Activated CD4-positive, alpha-beta memory T cell treated with anti-CD3 and anti-CD28 coated beads for 36 hours (primary cell): ENCODE data around the gene LRRC56. TPM values are rescaled to one million over a fixed set of nuclear protein-coding genes. Genes with fewer than 3 reads are reported as not detected.

Experiments
- CTCF ChIA-PET: fragments of 350-600 bp; sonication (Branson Sonifier 250); formaldehyde crosslinking; loops from one replicate; lab custom pipeline; 2021; ENCODE audit warnings: antibody characterized with exemption, inconsistent platforms; lab: Charles Lee
- POLR2A ChIA-PET: fragments of 350-600 bp; sonication (Branson Sonifier 250); formaldehyde crosslinking; loops from one replicate; lab custom pipeline; 2021; ENCODE audit warnings: antibody characterized with exemption; lab: Charles Lee
- DNase-seq: peaks from one replicate; pipeline ENCODE4 v3.0.0-alpha.2; 2020
- H3K27ac Mint-ChIP-seq: one replicate; pipeline ENCODE4 v1.8.0; 2021; ENCODE audit warnings: mixed read lengths
- H3K27me3 Mint-ChIP-seq: one replicate; pipeline ENCODE4 v1.8.0; 2021; ENCODE audit warnings: mixed read lengths
- H3K36me3 Mint-ChIP-seq: one replicate; pipeline ENCODE4 v1.8.0; 2021; ENCODE audit warnings: mixed read lengths
- H3K4me1 Mint-ChIP-seq: one replicate; pipeline ENCODE4 v1.8.0; 2021; ENCODE audit warnings: low read depth, mixed read lengths
- H3K4me3 Mint-ChIP-seq: one replicate; pipeline ENCODE4 v1.8.0; 2021; ENCODE audit warnings: mild to moderate bottlenecking, mixed read lengths
- H3K9me3 Mint-ChIP-seq: one replicate; pipeline ENCODE4 v1.8.0; 2021; ENCODE audit warnings: mixed read lengths
- intact Hi-C: fragments of 100-400 bp; cut with micrococcal nuclease; formaldehyde crosslinking; loops from one replicate; pipeline ENCODE4 v1.15.1; 2023
- total RNA-seq, 2 experiments: library from RNA; stranded (reverse); gene quantifications; one replicate each; pipeline ENCODE4 v1.2.3, GENCODE V29; 2021

The LRRC56 gene
- total RNA-seq, 2 experiments from 2014 or later, result 1.3 to 1.6 TPM

DNA sequence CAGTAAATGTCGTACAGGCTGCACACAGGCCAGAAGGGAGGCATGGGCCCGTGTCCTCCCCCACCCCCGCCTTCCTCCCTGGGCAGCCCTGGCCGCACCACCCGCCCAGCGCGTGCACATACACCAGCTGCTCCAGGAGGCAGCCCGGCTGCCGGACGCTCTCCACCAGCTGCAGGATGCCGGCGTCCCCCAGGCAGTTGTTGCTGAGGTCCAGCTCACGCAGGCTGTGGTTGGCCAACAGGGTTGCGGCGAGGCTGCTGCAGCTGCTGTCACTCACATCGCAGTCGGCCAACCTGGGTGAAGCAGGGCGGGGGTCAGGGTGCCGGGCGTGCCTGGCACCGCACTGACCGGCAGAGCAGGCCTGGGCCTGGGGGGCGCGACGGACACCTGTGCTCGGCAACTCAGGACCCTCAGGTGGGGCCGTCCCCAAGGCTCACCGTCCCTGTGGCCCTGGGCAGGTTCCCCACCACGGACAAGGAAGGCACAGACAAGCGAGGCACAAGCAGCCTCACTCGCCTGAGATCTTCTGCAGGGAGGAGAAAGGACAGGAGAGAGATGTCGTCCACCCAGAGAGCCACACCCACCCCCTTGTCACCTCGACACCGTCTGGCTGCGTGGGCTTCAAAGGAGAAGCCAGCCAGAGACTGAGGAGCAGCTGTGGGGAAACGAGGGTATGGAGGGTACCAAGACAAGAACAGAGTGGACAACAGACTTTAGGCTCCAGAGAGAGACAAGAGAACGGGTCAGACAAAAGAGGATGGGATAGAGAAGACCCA lies 42.4 kb upstream of the LRRC56 start:
- ChIA-PET POLR2A (no interaction called here), CTCF (no interaction called here)
- Mint-ChIP-seq H3K4me1 (peaks cover 5% of the 10 kb centered on the region), H3K27me3 (no peaks in the 10 kb centered on the region), H3K9me3 (no peaks in the 10 kb centered on the region), H3K4me3 (no peak overlapping the region), H3K36me3 (peaks cover 37% of the 10 kb centered on the region), H3K27ac (no peak overlapping the region)
- intact Hi-C loops, result no loop called here
- DNase-seq, result no peak

DNA sequence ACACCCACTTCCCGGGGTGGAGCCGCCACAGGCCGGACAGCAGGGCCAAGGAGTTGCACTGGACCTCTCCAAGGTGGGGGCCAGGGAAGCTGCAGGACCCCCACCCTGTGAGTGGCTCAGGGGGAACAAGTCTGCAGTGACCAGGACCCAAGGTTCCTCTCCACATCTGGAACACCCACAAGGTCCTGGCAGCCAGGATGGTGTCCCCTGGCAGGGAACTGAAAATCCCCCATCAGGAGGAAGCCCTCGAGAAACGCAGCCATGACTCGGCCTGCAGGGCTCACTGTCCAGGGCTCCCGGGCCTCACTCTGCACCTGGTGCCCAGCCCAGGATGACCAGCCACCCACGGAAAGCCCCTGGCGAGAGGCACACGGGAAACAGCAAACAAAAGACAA lies 41.8 kb upstream of the LRRC56 start:
- ChIA-PET POLR2A (no interaction called here), CTCF (no interaction called here)
- no peak for DNase-seq
- peaks cover 5% of the 10 kb centered on the region for H3K4me1 Mint-ChIP-seq
- peaks cover 40% of the 10 kb centered on the region for H3K36me3 Mint-ChIP-seq
- H3K9me3 Mint-ChIP-seq, result no peaks in the 10 kb centered on the region
- H3K27me3 Mint-ChIP-seq, result no peaks in the 10 kb centered on the region
- no peak overlapping the region for H3K27ac Mint-ChIP-seq
- intact Hi-C loops, result no loop called here
- H3K4me3 Mint-ChIP-seq, result no peak overlapping the region

DNA sequence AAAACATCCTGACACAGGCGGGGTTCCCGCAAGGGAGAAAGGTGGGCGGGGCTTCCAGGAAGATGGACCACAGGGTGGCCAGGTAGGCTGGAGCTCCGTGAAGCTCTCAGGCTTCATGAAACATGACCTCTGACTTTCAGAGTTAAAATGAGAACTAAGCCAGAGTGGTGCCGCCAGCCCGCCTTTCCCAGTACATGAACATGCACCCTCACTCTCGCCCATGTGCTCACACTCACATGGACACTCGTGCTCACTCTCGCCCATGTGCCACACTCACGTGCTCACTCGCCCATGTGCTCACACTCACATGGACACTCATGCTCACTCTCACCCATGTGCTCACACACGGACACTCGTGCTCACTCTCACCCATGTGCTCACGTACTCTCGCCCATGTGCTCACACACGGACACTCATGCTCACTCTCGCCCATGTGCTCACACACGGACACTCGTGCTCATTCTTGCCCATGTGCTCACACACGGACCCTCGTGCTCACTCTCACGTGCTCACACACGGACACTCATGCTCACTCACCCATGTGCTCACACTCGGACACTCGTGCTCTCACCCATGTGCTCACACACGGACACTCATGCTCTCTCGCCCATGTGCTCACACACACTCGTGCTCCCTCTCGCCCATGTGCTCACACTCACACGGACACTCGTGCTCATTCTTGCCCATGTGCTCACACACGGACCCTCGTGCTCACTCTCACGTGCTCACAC lies 40.3 kb upstream of the LRRC56 start:
- peaks cover 42% of the 10 kb centered on the region for H3K36me3 Mint-ChIP-seq
- POLR2A ChIA-PET, result no interaction called here
- H3K27me3 Mint-ChIP-seq, result no peaks in the 10 kb centered on the region
- CTCF ChIA-PET, result no interaction called here
- peaks cover 5% of the 10 kb centered on the region for H3K4me1 Mint-ChIP-seq
- no peak overlapping the region for H3K27ac Mint-ChIP-seq
- no peak overlapping the region for H3K4me3 Mint-ChIP-seq
- intact Hi-C loops, result no loop called here
- no peaks in the 10 kb centered on the region for H3K9me3 Mint-ChIP-seq
- DNase-seq, result no peak

DNA sequence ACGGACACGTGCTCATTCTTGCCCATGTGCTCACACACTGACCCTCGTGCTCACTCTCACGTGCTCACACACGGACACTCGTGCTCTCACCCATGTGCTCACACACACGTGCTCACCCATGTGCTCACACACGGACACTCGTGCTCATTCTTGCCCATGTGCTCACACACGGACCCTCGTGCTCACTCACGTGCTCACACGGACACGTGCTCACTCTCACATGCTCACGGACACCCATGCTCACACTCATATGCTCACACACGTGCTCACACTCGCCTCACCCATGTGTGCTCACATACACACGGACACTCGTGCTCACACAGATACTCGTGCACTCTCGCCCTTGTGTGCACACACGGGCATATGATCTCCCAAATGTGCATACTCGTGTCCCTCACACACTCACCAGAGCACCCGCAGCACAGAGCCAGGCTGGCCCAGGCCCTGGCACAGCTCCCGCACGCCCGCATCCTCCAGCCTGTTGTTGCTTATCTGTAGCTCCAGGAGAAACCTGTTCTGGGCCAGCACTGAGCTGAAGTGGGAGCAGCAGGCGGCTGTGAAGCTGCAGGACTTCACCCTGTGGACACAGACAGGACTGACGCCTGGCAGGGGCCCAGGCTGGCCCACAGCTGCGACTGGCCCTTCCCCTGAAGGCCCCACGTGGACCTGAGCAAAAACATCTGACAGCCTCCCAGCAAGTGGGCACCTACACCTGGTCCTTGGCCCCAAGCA lies 39.6 kb upstream of the LRRC56 start:
- H3K9me3 Mint-ChIP-seq, result no peaks in the 10 kb centered on the region
- H3K4me3 Mint-ChIP-seq, result no peak overlapping the region
- intact Hi-C loops, result no loop called here
- no peak overlapping the region for H3K27ac Mint-ChIP-seq
- ChIA-PET CTCF (no interaction called here), POLR2A (no interaction called here)
- H3K27me3 Mint-ChIP-seq, result no peaks in the 10 kb centered on the region
- DNase-seq, result no peak
- H3K4me1 Mint-ChIP-seq, result peaks cover 5% of the 10 kb centered on the region
- peaks cover 42% of the 10 kb centered on the region for H3K36me3 Mint-ChIP-seq

DNA sequence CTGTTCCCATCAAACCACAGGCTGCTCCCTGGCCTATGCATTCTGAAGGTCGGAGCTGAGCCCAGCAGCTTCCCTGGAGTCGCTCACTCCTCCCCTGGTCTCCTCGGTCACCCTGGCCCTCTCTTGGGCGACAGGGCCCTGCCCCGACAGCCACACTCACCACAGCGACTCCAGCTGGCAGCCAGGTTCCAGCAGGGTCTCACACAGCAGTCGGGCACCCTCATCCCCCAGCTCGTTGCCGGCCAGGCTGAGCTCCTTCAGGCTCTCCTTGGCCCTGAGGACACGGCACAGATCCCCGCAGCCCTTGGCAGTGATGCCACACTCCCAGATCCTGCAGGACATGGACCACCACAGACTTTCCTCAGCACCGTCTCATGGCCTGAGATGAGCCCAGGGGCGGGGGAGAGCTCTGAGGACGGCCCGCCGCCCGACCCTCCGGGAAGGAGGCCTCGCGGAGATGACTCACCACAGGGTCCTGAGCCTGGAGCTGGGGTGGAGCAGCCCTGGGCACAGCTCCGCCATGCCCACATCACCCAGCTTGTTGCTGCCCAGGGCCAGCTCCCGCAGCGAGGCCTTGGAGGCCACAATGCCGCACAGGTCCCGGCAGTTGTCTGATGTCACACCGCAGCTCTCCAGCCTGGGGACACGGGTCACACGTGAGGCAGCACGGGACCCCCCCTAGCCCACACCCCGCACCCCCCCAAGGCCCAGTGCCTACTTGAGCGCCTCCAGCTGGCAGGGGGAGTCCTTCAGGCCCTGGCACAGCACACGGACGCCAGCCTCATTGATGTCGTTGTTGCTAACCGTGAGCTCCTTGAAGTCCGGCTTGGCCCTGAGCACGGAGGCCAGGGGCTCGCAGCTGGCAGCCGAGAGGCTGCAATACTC lies 38.8 kb upstream of the LRRC56 start:
- Mint-ChIP-seq H3K27ac (no peak overlapping the region), H3K9me3 (no peaks in the 10 kb centered on the region), H3K27me3 (no peaks in the 10 kb centered on the region), H3K36me3 (peaks cover 42% of the 10 kb centered on the region), H3K4me3 (no peak overlapping the region), H3K4me1 (peaks cover 8% of the 10 kb centered on the region)
- DNase-seq, result no peak
- ChIA-PET POLR2A (no interaction called here), CTCF (no interaction called here)
- intact Hi-C loops, result no loop called here

DNA sequence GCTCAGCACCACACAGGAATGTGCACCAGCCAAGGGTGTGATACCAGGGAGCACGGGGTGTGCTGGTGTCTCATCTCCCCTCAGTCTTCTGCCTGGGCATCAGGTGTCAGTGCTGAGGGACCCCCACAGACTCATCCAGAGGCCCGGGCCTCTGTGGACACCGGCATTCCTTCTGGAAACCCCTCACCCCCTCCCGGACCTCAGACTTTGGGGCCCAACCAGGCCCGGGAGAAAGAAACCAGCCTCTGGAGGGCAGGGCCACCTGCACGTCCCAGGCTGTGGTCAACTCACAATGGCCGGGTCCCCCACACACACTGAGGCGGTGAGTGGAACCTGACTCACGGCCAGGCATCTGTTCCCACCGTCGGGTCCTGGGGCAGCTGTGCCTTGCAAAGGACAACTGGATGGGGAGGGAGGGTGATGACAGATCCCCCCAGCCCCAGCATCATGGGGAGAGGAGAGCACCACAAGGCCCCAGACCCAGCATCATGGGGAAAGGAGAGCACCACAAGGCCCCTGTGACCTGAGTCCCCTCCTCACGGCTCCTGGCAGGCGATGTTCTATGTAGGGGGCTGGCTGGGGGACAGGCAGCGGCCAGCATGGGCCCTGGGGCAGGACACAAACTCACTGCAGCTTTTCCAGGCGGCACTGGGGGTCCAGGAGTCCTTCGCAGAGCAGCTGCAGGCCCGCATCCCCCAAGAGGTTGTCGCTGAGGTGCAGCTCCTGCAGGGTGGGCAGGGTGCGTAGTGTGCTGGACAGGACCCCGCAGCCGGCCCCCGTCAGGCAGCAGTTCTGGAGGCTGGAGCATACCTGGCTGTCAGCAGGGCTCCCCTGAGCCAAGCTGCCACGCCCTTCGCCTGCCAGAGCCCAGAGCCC lies 37.9 kb upstream of the LRRC56 start:
- Mint-ChIP-seq H3K4me3 (no peak overlapping the region), H3K27ac (no peak overlapping the region), H3K27me3 (no peaks in the 10 kb centered on the region), H3K4me1 (peaks cover 12% of the 10 kb centered on the region), H3K36me3 (peaks cover 41% of the 10 kb centered on the region), H3K9me3 (no peaks in the 10 kb centered on the region)
- DNase-seq, result no peak
- ChIA-PET POLR2A (no interaction called here), CTCF (no interaction called here)
- intact Hi-C loops, result no loop called here

DNA sequence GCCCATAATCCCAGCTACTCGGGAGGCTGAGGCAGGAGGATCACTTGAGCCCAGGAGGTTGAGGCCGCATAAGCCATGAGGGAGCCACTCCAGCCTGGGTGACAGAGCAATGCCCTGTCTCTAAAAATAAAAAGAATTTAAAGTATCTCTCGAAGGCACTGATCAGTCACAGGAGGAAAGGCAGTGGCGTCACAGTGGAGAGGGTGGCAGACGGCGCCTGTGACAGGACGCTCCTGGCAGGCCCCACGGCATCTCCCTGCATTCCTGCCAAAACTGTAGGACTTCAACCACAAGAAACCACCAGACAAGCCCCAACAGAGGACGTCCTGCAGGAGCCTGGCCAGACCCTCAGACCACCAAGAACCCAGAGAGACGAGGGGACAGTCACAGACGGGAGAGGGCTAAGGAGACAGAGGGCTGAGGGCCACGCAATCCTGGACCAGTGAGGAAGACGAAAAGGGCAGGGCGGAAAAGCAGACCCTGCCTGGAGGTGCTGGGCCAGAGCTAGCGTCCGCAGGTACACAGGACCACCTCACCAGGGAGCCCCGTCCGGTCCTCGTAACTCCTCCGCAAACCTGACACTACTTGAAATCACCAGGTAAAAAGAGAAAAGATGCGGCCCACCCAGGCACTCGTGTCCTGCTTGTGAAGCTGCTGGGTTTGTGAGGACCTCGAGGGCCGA lies 36.2 kb upstream of the LRRC56 start:
- intact Hi-C loops, result no loop called here
- H3K27ac Mint-ChIP-seq, result no peak overlapping the region
- ChIA-PET CTCF (interaction anchor here (2.3 kb wide), 1 partner anchor 53 kb away, joined by 9 read pairs; no protein-coding TSS in a partner anchor), POLR2A (interaction anchor here (1.2 kb wide), 1 partner anchor 52 kb away, joined by 3 read pairs; no protein-coding TSS in a partner anchor)
- no peak for DNase-seq
- no peaks in the 10 kb centered on the region for H3K27me3 Mint-ChIP-seq
- no peaks in the 10 kb centered on the region for H3K9me3 Mint-ChIP-seq
- no peak overlapping the region for H3K4me3 Mint-ChIP-seq
- peaks cover 26% of the 10 kb centered on the region for H3K4me1 Mint-ChIP-seq
- H3K36me3 Mint-ChIP-seq, result peaks cover 34% of the 10 kb centered on the region

DNA sequence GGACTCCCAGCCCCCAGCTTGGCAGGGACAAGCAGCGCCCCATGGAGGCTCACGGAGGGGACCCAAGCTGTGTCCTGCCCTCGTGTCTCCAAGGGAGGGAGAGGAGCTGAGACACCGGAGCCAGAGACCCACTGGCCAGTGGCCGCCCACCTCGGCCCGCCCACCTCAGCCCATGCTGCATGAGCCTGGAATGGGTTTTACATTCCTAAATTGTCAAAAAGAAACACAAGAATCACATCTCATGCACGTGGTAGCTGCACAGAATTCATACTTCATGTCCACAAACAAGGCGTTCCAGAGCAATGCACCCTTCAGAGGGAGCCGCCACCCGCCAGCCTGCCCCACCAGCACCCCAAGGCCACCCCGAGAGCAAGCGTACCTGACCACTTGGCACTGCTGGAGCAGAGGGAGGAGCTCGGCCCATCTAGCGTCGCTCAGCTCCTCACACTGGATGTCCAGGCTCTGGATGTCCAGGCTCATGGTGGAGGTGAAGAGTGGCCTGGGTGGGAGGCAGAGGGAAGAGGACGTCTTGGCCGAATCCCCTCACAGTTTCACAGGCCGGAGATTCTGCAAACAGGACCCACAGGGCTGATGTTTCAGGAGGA lies 35.5 kb upstream of the LRRC56 start:
- H3K27ac Mint-ChIP-seq, result no peak overlapping the region
- no peak for DNase-seq
- ChIA-PET POLR2A (interaction anchor here (1.2 kb wide), 1 partner anchor 53 kb away, joined by 3 read pairs; no protein-coding TSS in a partner anchor), CTCF (interaction anchor here (2.3 kb wide), 1 partner anchor 53 kb away, joined by 9 read pairs; no protein-coding TSS in a partner anchor)
- no peaks in the 10 kb centered on the region for H3K9me3 Mint-ChIP-seq
- peaks cover 32% of the 10 kb centered on the region for H3K36me3 Mint-ChIP-seq
- intact Hi-C loops, result no loop called here
- no peaks in the 10 kb centered on the region for H3K27me3 Mint-ChIP-seq
- no peak overlapping the region for H3K4me3 Mint-ChIP-seq
- peaks cover 26% of the 10 kb centered on the region for H3K4me1 Mint-ChIP-seq

DNA sequence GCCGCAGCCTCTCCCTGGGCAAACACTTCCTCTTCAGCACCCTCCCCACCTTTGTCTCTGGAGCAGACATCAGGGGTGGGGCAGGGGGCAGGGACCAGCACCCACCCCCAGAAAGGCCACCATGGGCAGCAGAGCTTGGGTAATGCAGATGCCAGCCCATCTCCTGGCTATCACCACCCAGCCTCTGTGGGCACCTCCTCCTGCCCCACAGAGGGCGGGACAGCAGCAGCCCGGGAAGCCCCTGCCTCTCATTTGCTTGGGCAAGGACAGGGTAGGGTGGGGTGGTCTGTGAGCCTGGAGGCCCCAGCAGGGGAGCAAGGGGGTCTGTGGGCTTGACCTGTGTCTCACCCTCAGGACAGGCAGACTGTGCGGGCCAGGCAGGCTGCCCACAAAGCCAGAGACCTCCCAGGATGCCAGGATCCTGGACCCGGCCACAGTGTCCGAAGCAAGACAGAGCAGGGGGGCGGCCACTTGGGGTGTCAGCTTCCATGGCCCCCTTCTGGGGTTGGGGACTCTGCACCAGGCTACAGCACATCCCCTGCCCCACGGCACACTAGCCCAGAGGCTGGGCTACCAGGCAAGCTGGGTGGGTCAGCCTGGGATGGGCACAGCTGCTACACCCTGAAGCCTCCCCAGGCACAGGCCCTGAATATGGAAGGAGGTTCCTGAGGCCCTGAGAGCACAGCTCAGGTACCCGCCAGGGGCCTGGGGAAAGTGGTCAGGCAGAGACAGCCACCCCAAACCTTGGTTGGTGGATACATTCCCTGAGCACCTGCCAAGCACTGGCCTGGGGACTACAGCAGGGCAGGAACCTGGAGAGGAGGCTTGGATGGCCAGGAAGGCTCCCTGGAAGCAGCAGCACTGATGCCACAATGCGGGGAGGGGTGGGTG lies 34.8 kb upstream of the LRRC56 start:
- no peaks in the 10 kb centered on the region for H3K9me3 Mint-ChIP-seq
- POLR2A ChIA-PET, result interaction anchor here (1.2 kb wide), 1 partner anchor 54 kb away, joined by 3 read pairs; no protein-coding TSS in a partner anchor
- H3K27ac Mint-ChIP-seq, result no peak overlapping the region
- no peak overlapping the region for H3K4me3 Mint-ChIP-seq
- intact Hi-C loops, result no loop called here
- CTCF ChIA-PET, result interaction anchor here (2.3 kb wide), 1 partner anchor 54 kb away, joined by 9 read pairs; no protein-coding TSS in a partner anchor
- no peak for DNase-seq
- H3K4me1 Mint-ChIP-seq, result peaks cover 21% of the 10 kb centered on the region
- H3K27me3 Mint-ChIP-seq, result no peaks in the 10 kb centered on the region
- H3K36me3 Mint-ChIP-seq, result peaks cover 24% of the 10 kb centered on the region
